ENCODE results near the gene TICRR.

Gene TICRR

DNA sequence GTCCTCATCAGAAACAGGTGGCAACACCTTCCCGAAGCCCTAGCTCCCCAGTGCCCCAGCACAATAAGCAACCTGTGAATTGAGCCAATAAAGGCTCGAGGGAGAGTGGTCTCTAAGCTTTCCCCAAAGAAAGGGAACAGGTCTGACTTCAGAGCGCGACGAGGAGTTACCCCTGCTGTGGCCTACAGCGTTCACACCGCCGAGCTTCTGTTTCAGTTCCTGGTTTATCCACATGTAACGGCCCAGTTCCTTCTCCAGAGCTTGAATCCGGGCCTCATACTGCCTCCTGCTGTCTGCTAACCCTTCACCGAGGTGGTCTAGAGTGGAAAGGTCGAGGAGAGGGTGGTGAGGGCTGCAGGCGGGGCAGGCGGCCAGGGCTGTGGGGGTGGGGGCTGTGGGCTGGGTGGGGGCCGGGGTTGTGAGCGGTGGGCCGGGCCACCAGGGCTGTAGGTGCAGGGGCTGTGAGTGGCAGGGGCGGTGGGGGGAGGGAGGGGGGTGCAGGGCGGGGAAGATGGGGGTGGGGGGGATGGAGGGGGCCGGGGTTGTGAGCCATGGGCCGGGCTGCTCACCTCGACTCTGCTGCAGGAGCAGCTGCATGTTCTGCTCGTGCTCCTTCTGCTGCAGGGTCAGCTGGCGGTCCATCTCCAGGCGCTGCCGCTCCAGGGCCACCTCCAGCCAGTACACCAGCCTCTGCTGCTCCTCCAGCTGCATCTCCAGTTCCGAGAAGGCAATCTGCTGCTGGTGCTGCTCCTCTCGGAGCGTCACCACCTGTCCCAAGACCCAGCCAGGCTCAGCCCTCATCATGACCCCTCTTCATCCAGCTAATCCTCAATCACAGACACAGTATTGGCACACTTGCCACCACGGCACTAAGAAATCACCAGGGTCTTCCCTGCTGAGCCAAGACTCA is 53.8 kb downstream of the TICRR start:
- no peak for DNase-seq (ENCODE audit: low read depth in 2 of 2)

DNA sequence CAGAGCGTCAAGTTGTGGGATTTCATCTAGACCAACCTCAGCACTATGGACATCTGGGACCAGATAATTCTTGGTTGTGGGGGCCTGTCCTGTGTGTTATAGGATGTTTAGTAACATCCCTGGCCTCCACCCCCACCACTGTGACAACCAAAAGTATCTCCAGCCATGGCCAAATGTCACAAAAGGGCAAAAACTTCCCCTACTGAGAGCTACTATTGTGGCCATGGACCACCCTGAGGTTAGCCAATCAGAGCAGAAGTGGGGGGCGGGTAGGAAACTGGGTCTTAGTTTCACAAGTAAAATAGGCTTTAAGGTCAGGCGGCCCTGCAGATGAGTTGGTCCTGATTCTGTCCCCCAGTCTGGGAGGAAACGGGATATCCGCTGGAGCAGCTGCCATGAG is 54.6 kb downstream of the TICRR start:
- DNase-seq (ENCODE audit: low read depth in 2 of 2) = no peak

DNA sequence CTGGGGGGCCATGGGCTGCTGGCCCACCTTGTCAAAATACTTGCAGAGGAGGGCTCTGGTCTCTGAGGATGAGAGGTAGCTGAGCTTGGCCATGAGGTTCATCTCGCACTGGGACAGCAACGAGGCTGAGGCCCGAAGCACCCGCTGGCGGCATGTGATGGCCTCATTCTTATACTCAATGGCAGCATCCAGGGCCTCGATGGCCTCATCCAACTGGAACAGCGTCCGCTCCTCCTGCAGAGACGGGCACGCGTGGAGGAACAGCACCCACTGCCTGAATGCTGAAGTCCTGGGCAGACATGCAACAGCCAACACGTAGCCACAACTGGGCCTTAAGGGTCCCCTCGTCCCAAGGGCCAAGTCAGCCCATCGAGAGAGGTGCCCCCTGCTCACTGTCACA is 55.0 kb downstream of the TICRR start:
- DNase-seq (ENCODE audit: low read depth in 2 of 2) = no peak

DNA sequence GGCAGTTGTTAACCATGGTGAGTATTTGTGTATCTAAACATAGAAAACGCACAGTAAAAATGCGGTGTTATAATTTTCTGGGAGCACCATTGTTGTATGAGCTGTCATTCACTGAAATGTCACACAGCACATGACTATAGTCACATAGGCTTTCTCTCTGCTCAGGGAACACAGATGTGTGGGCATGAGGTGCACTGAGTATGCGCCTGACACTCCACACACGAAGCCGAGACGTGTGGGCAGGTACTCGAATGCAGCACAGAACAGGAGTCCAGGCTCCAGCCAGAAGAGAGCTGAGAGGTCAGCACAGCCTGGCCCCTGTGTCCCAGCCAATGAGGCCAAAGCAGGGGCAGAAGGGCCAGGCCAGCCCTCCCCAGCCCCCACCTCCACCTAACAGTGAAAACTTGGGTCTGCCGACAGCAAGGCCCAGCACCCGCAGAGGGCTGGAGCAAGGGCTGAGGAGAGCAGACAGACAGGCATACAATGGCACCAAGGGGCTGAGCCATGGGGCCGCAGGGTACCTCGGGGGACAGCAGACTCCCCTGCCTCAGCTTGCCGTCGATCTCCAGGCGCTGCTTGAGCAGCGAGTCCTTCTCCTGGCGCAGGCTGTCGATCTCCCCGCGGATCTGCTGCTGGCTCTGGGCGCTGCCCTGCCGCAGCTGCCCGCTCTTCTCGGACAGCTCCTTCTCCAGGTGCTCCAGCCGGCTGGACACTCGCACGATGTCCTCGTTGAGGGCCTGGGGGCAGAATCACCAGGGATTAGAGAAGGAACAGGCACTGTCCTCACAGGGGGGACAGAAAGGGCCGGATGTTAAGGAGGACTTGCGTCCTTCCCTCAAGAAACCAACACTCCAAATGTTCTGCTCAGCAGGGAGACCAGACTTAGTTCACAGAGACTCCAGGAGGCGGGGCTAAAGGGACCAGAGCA is 56.0 kb downstream of the TICRR start:
- no peak for DNase-seq (ENCODE audit: low read depth in 2 of 2)

DNA sequence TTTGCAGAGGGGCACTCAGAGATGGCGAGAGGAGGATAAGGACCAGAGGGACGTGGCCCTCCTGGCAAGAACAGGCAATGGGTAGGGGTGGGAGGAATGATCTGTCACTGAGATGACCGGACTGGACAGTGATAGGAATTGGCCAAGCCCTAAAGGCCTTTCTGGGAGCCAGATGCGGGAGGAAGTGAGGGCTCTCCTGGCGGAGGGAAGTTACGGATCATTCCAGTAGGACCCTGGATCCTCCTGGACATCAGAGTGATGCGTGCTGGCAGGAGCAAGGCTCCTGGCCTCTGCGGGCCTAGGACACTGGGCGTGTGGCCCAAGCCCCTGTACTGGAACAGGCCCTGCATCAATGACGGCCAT is 56.6 kb downstream of the TICRR start:
- no peak for DNase-seq (ENCODE audit: low read depth in 2 of 2)

DNA sequence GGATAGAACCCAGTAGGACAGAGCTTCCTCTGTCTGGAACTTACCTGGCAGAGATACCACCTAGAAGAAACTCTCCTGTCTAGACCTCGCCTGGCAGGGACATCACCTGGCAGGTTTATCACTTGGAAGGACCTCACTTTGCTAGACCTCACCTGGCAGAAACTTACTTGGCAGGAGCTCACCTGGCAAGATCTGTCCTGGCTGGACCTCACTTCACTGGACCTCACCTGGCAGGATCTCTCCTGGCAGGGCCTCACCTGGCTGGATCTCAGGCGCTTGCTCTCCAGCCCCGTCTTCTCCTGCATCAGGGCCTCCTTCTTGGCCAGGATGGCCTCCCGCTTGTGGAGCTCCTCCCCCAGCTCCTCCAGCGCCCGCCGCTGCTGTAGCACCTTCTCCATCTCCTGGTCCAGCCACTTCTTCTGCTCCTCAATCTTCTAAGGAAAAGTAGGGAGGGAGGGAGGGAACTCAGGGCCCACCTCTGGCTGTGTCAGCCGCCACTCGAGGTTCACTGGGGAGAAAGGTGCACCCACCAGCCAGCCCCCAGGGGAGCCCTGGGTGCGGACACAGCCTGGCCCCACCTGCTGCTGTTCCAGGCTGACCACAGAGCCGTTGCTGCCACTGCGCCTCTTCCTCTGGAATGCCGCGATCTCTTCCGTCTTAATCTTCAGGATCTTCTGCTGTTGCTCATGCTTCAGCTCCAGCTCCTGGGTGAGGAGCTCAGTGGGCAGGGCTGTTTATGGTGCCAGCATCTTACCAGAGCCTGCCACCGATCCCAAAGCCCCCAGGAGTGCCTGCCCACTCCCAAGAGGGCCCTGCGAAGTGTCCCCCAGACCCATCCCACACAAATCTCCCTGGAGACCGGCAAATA is 57.5 kb downstream of the TICRR start:
- no peak for DNase-seq (ENCODE audit: low read depth in 2 of 2)

DNA sequence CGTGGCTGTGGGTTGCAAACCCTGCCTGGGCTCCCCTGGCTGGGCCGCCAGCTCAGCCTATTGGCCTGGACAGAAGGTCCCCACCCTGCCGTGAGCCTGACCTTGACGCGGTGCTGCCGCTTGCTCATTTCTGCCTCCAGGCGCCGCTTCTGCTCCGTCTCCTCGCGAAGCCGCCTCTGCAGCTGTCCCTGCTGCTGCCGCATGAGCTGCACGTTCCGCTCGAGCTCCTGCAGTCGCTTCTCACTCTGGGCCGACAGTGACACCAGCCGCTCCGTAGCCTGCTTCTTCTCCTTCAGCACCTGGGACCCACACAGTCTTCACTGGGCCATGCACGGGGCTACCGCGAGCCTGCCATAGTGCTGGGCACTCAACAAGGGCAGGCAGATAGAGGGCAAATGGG is 58.3 kb downstream of the TICRR start:
- no peak for DNase-seq (ENCODE audit: low read depth in 2 of 2)

DNA sequence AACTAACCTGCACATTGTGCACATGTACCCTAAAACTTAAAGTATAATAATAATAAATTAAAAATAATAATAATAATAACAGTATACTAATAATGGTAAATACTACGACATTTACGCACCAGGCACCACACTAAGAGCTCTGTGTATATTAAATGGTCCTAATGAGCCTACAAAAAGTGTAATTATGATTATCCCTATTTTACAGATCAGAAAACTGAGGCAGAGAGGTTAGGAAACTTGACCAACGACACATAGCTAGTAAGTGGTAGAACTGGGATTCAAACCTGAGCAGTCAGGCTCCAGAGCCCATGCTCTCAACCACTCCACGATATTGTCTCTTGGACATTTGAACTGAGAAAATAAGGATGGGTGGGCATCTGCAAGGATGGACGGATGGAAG is 65.0 kb downstream of the TICRR start:
- DNase-seq (ENCODE audit: low read depth in 2 of 2) = no peak

DNA sequence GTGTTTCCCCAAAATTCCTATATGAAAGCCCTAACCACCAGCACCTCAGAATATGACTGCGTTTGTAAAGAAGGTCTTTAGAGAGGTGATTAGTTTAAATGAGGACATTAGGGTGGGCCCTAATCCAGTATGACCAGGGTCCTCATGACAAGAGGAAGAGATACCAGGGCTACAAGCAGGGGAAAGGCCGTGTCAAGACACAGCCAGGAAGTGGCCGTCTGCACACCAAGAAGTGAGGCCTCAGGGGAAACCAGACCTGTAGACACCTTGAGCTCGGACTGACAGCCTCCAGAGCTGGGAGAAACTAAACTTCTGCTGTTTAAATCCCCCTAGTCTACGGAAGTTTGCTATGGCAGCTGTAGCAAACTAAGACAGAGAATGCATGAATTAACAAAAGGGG is 65.8 kb downstream of the TICRR start:
- DNase-seq (ENCODE audit: low read depth in 2 of 2) = no peak

DNA sequence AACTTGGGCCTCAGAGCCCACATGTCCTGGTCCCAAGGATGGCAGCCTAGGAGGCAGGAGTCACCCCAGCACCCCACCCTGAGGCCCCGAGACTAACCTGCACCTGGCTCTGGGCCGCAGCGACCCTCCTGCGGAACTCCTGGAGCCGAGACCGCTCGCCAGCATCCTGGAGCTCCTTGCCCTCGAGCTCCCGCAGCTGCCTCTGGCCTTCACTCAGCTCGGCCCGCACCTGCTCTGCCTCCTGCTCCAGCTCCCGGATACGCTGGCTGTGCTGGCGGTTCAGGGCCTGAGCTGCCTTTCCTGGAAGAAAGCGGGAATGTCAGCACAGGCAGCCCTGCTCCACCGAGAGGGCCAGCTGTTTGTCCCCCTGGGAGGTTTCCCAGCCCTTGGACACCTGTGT is 66.8 kb downstream of the TICRR start:
- DNase-seq (ENCODE audit: low read depth in 2 of 2) = no peak

DNA sequence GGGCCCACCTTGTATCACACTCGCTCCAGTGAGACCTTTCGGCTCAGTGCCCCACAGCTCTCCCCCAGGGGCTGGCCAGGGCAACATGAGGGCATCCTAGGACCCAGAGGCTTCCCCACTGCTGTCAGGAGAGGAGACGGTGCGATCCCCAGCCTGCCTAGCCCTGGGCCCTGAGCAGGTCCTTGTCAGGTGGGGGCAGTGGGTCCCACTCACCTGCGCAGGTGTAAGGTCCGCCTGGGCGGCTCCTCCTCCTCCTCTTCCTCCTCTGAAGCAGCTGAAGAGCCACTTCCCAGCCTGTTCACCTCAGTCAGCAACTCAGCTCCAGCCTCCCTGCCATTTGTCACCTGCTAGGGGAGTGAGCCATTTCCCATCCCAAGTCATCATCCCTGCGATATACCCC is 70.4 kb downstream of the TICRR start:
- DNase-seq (ENCODE audit: low read depth in 2 of 2) = no peak

DNA sequence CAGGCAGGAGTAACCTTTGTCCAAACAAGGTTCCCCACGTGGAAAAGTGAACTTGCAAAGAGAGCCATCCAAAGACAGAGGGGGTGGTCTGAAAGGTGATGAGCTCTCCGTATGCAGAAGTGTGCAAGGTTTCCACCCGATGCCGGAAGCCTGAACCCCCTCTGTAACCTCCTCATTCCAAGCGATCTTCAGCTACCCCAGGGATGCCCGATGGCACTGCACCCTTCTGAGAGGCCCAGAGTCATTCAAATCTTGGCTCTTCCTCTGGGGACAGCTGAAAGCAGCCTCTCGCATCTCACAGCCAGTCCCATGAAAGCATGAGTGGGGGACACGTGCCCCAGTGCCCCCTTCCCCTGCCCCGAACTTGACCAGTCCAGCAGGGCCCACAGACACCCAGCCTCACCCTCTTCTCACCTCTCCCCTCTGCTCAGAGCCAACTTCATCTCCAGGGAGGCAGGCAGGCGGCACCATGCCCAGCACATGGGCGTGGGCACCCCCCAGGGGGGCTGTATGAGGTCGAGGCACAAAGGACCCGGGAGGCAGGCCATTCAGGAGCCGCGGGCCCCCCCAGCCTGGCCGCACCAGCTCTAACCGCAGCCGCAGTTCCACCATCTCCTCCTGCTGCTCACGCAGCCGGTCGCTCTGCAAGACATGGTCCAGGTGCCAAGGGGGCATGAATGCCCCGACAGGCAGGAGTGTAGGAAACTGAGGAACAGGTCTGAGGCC is 71.3 kb downstream of the TICRR start:
- DNase-seq (ENCODE audit: low read depth in 2 of 2) = no peak

DNA sequence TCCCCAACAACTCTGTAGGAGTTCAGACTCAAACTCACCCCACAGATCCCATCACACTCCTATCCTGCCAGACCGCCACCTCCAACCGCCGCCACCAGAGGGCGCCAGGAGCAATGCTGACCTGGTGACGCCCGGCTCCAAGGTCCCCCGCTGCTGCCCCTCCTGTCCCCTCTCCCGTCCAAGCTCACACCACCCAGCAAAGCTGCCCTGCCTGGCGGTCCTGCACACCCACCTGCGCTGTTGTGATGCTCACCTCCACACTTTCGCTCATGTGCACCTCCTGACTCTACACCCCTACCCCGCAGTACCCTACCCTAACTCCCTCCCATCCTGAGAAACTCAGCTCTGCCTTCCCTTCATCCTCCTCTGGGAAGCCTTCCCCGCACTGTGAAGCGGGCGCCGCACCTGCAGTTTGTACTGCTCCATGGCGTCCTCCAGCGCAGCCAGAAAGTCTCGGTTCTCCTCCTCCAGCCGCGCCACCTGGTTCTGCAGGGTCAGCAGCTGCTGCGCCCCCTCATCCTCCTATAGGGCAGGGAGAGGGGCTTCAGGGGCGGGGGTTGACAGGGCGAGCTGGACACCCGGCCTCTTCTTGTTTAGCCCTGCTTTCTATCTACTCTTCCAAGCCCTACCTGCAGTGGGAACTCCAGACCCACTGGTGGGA is 72.1 kb downstream of the TICRR start:
- peak; percentile 14 to 19 for DNase-seq (ENCODE audit: low read depth in 2 of 2)

DNA sequence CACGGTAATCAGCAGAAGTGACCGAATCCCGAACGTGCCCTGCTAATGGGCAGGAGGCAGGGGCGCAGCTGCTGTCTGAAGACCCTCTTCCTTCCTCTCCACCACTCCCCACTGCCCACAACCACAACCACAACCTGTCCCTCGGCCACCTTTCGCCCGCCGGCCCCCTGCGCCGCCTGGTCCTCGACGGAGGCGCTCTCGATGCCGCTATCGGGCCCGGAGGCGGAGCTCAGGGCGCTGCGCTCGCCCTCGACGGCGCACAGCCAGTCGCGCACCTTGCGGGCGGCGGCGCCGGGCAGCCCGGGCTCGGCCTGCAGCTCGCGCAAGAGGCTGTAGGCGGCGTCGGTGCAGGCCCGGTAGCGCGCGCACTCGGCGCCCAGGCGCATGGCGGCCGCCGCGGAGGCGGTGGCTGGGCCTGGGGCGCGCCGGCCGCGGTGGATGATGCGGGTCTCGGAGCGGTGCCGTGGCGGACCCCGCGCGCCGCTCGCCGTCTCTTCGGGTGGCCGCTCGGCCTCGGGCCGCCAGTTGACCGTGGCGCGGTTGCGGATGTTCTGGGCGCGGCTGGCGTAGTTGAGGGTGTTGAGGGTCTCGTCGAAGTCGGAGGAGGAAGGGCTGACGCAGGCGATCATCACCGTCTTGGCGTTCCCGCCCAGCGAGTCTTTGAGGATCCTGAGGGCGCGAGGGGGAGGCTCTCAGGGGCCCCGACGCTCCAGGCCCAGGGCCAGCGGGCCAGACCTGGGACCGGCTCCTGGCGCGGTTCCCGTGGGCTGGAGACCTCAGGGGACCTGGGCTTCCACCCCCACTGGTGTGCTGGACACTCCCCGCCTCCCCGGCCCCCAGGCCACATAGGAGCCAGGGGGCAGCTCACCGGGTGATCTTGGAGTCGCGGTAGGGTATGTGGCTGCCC is 73.1 kb downstream of the TICRR start:
- no peak for DNase-seq (ENCODE audit: low read depth in 2 of 2)

DNA sequence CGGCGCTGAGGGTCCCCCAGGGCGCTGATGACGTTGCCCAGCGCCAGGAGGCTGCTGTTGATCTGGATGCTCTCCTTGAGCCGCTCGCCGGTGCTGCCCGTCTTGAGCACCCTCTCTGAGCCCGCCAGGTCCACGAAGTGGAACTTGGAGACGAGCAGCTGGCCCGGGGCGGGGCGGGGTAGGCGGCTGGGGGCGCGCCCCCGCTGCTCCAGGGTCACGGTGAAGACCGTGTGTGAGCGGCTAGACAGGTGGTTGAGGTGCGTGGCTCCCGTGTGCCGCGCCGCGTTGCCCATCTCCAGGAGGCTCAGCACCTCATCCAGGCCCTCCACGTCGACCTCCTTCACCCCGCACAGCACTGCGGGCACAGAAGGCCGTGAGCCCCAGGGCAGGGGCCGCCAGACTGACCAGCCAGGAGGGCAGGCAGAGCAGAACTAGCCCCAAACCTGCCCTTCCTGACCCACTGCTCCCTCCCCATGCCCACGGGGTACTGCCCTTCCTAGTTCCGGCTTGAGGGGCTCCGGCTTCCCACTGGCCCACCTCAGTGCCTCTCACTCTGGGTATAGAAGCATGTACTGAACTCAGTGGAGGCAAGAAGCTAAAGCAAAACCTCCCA is 73.8 kb downstream of the TICRR start:
- no peak for DNase-seq (ENCODE audit: low read depth in 2 of 2)

DNA sequence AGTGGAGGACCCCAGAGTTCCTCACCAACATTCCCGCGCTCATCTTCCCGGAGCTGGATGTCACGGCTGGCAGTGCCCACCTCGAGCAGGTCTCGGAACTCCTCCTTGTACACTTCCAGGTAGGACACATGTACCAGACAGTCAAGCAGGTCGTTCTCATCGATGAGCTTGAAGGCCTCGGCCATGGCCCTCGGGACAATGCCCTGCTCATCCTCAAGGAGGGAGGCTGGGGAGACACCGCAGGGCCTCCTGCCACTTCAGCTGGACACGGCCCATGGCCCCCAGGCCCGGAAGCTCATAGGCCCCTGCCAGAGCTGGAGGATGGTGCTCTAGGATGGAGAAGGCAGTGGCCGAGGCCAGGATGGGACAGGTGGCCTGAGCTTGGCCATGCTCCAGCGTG is 74.4 kb downstream of the TICRR start:
- DNase-seq (ENCODE audit: low read depth in 2 of 2) = no peak

DNA sequence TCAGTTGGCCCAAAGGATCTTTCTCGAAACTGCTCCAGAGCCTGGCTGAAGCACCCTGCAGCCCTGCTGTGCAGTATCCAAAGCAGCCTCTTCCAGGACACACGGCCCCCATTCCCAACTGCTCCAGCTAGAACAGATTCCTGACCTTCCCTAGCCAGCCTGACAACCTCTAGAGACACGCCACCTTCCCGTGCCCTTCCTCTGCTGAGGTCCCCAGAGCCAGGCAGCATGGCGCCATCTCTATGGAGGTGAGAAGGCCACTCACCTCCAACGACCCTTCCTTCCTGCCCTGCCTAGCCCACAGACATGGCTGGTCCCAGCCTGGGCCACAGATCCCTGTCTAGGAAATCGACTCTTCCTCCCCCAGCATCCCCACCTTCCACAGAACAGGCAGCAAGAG is 76.9 kb downstream of the TICRR start:
- DNase-seq (ENCODE audit: low read depth in 2 of 2) = no peak

DNA sequence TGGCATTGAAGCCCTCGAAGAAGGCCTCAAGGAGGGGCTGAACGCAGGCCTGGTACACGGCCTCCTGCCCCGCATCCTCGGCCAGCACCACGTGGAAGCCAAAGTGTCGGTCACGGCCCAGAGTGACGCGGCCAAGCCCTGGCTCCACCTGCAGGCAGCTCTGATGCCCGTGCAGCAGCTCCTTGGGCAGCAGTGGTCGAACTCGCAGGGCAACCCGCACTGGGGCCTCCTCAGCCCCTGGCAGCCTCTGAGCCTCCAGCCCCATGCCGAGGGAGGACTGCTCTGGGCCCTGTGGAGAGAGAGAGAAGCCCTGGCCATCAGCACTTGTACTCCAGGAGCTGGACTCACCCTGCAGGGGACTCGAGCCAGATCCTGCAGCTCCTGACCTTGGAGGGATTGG is 77.4 kb downstream of the TICRR start:
- no peak for DNase-seq (ENCODE audit: low read depth in 2 of 2)

DNA sequence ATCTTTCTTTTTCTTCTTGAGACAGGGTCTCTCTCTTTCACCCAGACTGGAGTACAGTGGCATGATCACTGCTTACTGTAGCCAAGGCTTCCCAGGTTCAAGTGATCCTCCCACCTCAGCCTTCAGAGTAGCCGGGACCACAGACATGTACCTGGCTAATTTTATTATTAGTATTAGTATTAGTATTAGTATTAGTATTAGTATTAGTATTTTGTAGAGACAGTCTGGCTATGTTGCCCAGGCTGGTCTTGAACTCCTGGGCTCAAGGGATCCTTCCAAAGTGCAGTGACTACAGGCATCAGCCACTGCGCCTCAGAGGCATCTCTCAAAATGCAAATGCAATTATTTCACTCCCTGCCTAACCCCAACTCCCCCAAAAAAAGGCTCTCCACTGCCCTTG is 78.3 kb downstream of the TICRR start:
- no peak for DNase-seq (ENCODE audit: low read depth in 2 of 2)

Measured in stimulated activated CD8-positive, alpha-beta memory T cell treated with anti-CD3 and anti-CD28 coated beads, Interleukin-15, amount 100 ng/mL, for 4 hours (primary cell).